ENCODE results near the gene KLHL20.
"Not testable (repeated sequence)": the region's sequence is repeated elsewhere in the genome, so short reads cannot be mapped to it uniquely, and the experiment has no call there.

Gene KLHL20

DNA sequence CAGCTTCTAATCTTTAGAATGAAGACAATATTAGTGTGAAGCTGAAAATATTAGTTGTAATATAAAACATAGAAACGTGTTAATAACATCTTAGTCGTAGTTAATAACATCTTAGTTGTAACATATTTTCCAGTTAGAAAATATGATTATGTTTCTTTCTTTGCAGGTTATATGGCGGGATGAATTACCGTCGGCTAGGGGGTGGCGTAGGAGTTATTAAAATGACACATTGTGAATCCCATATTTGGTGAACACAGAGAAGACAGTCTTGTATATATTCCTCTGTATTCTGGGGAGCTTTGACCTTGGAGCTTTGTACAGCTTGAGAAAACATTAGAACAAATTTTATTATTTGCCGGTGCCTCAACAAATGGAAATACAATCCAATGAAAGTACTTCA, 70.2 kb downstream of the KLHL20 start:
- no peak for DNase-seq (ENCODE audit: extremely low read depth, insufficient read length)
- TF ChIP-seq, protein P1, sequence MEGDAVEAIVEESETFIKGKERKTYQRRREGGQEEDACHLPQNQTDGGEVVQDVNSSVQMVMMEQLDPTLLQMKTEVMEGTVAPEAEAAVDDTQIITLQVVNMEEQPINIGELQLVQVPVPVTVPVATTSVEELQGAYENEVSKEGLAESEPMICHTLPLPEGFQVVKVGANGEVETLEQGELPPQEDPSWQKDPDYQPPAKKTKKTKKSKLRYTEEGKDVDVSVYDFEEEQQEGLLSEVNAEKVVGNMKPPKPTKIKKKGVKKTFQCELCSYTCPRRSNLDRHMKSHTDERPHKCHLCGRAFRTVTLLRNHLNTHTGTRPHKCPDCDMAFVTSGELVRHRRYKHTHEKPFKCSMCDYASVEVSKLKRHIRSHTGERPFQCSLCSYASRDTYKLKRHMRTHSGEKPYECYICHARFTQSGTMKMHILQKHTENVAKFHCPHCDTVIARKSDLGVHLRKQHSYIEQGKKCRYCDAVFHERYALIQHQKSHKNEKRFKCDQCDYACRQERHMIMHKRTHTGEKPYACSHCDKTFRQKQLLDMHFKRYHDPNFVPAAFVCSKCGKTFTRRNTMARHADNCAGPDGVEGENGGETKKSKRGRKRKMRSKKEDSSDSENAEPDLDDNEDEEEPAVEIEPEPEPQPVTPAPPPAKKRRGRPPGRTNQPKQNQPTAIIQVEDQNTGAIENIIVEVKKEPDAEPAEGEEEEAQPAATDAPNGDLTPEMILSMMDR (IDR thresholded peaks at IDR 0.05; ENCODE audit: insufficient read depth, low read length, poor library complexity, severe bottlenecking), result no peak
- Histone ChIP-seq H3K36me3 (ENCODE audit: control insufficient read depth, insufficient read depth, low read length) (peaks cover 5% of the 10 kb centered on the region), H3K4me3 (replicated peaks; ENCODE audit: low read depth, low read length) (no peak overlapping the region), H3K27me3 (replicated peaks; ENCODE audit: control insufficient read depth, insufficient read depth, low read length) (no peaks in the 10 kb centered on the region)

DNA sequence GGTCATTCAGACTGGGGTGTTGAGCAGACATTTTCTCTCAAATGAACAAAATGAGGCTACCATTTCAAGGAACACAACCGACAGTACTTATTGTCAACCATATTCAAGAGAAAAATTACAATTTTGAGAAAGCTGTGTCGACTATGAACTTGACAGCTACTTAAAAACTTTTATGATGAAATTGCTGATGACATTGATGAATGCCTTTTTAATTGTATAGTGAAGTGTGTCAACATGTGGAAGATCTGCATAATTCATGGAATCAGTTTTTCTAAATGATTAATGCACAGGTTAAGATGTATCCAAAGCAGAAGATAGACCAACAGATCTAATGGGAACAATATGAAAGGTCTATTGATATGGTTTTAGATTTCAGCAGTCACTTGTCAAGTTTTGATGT, 75.1 kb downstream of the KLHL20 start:
- no peak for DNase-seq (ENCODE audit: extremely low read depth, insufficient read length)
- no peaks in the 10 kb centered on the region for H3K27me3 ChIP-seq (replicated peaks; ENCODE audit: control insufficient read depth, insufficient read depth, low read length)
- TF ChIP-seq, protein P1 (IDR thresholded peaks at IDR 0.05; ENCODE audit: insufficient read depth, low read length, poor library complexity, severe bottlenecking), result no peak
- H3K4me3 ChIP-seq (replicated peaks; ENCODE audit: low read depth, low read length), result no peak overlapping the region
- H3K36me3 ChIP-seq (ENCODE audit: control insufficient read depth, insufficient read depth, low read length), result peaks cover 3% of the 10 kb centered on the region

DNA sequence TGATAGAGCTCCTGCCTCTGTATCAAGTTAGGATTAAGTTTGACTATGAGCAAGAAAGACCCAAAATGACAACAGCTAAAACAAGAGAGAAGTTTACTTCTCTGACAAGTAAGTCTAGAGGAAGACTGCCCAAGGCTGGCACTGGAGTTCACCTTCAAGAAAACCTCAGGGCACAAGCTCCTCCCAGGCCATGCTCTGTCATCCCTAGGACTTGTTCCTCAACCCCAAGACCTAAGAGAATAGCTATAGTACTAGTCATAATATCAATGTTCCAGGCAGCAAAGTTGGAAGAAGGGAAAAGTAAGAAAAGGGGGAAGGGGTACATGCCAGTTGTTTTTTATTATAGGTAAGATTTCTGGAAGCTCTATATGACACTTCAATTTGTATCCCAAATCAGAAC, 83.3 kb downstream of the KLHL20 start:
- peaks cover 4% of the 10 kb centered on the region for H3K36me3 ChIP-seq (ENCODE audit: control insufficient read depth, insufficient read depth, low read length)
- TF ChIP-seq, protein P1 (IDR thresholded peaks at IDR 0.05; ENCODE audit: insufficient read depth, low read length, poor library complexity, severe bottlenecking), result no peak
- H3K4me3 ChIP-seq (replicated peaks; ENCODE audit: low read depth, low read length), result no peak overlapping the region
- H3K27me3 ChIP-seq (replicated peaks; ENCODE audit: control insufficient read depth, insufficient read depth, low read length), result no peaks in the 10 kb centered on the region
- DNase-seq (ENCODE audit: extremely low read depth, insufficient read length), result no peak

DNA sequence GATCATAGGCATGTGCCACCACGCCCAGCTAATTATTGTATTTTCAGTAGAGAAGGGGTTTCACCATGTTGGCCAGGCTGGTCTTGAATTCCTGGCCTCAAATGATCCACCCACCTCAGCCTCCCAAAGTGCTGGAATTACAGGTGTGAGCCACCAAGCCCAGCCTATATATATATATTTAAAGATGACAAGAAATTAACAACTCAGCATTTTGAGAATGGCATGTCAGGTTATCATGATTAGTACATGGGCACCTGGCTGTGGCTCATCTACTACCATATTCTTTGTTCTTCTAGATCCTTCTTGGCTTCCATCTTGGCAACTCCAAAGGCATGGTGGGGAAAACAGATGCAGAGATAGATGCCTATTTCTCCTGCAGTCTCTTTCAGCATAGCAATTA, 85.2 kb downstream of the KLHL20 start:
- DNase-seq (ENCODE audit: extremely low read depth, insufficient read length); H3K4me3 ChIP-seq (replicated peaks; ENCODE audit: low read depth, low read length); H3K36me3 ChIP-seq (ENCODE audit: control insufficient read depth, insufficient read depth, low read length); H3K27me3 ChIP-seq (replicated peaks; ENCODE audit: control insufficient read depth, insufficient read depth, low read length): not testable (repeated sequence)

DNA sequence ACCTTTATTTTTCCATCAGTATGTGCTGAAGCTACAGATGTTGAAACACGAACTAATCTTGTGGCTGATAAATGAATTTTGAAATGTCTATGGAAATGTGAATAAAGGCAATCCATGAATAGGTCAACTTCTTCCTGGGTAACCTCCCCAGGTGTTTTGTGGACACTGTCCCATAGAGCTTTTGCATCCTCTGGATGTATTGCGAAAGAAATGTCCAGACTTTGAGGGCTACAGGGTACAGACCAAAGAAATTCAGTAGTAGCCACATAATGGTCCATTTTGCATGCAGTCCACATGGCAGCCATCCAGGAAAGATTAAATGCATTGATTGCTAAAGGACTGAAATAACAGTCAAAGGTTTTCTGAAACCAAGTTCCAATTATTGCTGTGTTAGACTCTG, 88.2 kb downstream of the KLHL20 start:
- no peak overlapping the region for H3K4me3 ChIP-seq (replicated peaks; ENCODE audit: low read depth, low read length)
- H3K27me3 ChIP-seq (replicated peaks; ENCODE audit: control insufficient read depth, insufficient read depth, low read length), result no peaks in the 10 kb centered on the region
- no peak for DNase-seq (ENCODE audit: extremely low read depth, insufficient read length)
- TF ChIP-seq, protein P1 (IDR thresholded peaks at IDR 0.05; ENCODE audit: insufficient read depth, low read length, poor library complexity, severe bottlenecking), result no peak
- H3K36me3 ChIP-seq (ENCODE audit: control insufficient read depth, insufficient read depth, low read length), result peaks cover 4% of the 10 kb centered on the region

DNA sequence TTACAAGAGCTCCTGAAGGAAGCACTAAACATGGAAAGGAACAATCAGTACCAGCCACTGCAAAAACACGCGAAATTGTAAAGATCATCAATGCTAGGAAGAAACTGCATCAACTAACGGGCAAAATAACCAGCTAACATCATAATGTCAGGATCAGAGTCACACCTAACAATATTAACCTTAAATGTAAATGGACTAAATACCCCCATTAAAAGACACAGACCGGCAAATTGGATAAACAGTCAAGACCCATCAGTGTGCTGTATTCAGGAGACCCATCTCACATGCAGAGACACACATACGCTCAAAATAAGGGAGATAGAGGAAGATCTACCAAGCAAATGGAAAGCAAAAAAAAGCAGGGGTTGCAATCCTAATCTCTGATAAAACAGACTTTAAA, 98.9 kb downstream of the KLHL20 start:
- DNase-seq (ENCODE audit: extremely low read depth, insufficient read length); H3K27me3 ChIP-seq (replicated peaks; ENCODE audit: control insufficient read depth, insufficient read depth, low read length); H3K36me3 ChIP-seq (ENCODE audit: control insufficient read depth, insufficient read depth, low read length); H3K4me3 ChIP-seq (replicated peaks; ENCODE audit: low read depth, low read length): not testable (repeated sequence)

DNA sequence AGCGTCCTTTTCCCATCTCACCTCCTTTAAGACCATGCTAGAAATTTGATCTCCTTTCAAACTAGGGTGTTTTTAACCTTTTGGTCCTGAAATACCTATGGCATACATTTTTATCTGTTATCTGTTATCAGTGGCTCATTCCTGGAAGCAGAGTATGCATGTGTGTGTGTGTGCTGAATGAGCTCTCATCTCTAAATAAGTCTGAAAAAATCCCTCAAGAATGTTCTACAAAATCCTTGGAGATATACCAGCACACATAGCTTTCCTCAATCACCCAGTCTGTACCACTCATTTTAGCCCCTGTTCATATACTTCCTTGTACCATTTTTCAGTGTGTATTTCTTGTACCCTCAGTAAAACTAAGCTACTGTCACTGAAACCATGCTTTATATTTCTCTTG, 103.7 kb downstream of the KLHL20 start:
- TF ChIP-seq, protein P1 (IDR thresholded peaks at IDR 0.05; ENCODE audit: insufficient read depth, low read length, poor library complexity, severe bottlenecking), result no peak
- Histone ChIP-seq H3K36me3 (ENCODE audit: control insufficient read depth, insufficient read depth, low read length) (no peaks in the 10 kb centered on the region), H3K27me3 (replicated peaks; ENCODE audit: control insufficient read depth, insufficient read depth, low read length) (no peaks in the 10 kb centered on the region), H3K4me3 (replicated peaks; ENCODE audit: low read depth, low read length) (no peak overlapping the region)
- no peak for DNase-seq (ENCODE audit: extremely low read depth, insufficient read length)

Data from GM06990 (cell line).